ENCODE results near the gene LZTS3. TPM values are rescaled to one million over a fixed set of nuclear protein-coding genes. Genes with fewer than 3 reads are reported as not detected.

The LZTS3 gene
- total and polyA plus RNA-seq, 2 of the 13 experiments (the other 11 are each of a cell fraction or from before 2014, with no cell fraction given): 10.1 to 31.3 TPM

DNA sequence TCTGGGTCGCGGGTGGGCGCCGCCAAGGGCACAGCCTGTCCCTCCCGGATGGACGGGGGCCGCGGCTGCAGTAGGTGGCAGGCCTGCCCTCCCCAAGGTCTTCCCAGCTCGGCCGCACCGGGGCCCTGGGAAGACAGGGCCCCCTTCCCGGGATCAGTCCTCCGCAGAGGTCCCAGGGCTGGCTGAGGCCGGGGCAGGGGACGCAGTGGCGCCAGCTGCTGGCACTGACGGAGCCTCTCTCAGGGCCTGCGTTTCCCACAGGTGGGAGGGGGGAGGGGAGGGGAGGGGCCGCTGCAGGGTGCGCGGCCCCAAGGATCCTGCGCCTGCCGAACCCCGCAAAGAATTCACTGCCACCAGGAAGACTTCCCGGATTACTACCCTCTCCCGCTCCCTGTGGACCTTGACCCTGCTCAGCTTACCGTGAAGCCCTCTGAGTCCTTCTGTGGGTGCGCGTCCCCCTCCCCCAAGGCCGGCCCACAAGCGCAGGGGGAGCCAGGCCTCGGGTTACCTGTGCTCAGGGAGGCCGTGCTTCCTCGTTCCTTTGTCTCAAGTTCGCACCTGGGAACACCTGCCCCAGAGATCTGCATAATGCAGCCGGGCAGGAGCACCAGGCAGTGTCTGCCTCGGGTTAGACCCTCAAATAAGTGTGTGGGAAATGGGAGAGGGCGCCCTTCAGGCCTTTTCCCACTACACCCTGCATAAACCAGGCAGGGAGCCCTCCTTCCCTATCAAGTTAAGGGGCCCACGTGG lies 5.1 kb downstream of the LZTS3 start (continued):
- TF ChIP-seq CENPX (CRISPR knock-in tag; IDR thresholded peaks at IDR 0.05): no peak
- TF ChIP-seq, protein P1, sequence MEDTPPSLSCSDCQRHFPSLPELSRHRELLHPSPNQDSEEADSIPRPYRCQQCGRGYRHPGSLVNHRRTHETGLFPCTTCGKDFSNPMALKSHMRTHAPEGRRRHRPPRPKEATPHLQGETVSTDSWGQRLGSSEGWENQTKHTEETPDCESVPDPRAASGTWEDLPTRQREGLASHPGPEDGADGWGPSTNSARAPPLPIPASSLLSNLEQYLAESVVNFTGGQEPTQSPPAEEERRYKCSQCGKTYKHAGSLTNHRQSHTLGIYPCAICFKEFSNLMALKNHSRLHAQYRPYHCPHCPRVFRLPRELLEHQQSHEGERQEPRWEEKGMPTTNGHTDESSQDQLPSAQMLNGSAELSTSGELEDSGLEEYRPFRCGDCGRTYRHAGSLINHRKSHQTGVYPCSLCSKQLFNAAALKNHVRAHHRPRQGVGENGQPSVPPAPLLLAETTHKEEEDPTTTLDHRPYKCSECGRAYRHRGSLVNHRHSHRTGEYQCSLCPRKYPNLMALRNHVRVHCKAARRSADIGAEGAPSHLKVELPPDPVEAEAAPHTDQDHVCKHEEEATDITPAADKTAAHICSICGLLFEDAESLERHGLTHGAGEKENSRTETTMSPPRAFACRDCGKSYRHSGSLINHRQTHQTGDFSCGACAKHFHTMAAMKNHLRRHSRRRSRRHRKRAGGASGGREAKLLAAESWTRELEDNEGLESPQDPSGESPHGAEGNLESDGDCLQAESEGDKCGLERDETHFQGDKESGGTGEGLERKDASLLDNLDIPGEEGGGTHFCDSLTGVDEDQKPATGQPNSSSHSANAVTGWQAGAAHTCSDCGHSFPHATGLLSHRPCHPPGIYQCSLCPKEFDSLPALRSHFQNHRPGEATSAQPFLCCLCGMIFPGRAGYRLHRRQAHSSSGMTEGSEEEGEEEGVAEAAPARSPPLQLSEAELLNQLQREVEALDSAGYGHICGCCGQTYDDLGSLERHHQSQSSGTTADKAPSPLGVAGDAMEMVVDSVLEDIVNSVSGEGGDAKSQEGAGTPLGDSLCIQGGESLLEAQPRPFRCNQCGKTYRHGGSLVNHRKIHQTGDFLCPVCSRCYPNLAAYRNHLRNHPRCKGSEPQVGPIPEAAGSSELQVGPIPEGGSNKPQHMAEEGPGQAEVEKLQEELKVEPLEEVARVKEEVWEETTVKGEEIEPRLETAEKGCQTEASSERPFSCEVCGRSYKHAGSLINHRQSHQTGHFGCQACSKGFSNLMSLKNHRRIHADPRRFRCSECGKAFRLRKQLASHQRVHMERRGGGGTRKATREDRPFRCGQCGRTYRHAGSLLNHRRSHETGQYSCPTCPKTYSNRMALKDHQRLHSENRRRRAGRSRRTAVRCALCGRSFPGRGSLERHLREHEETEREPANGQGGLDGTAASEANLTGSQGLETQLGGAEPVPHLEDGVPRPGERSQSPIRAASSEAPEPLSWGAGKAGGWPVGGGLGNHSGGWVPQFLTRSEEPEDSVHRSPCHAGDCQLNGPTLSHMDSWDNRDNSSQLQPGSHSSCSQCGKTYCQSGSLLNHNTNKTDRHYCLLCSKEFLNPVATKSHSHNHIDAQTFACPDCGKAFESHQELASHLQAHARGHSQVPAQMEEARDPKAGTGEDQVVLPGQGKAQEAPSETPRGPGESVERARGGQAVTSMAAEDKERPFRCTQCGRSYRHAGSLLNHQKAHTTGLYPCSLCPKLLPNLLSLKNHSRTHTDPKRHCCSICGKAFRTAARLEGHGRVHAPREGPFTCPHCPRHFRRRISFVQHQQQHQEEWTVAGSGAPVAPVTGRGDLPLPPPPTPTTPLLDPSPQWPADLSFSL (CRISPR knock-in tag; IDR thresholded peaks at IDR 0.05): no peak
- TF ChIP-seq ZNF781 (CRISPR knock-in tag; IDR thresholded peaks at IDR 0.05; ENCODE audit: borderline replicate concordance, not compliant biosample characterization): no peak
- TF ChIP-seq MAF1 (CRISPR knock-in tag; IDR thresholded peaks at IDR 0.05; ENCODE audit: borderline replicate concordance): no peak
- peak; percentile 88; the same call in 1 of the 2 replicates for TF ChIP-seq SPEN (CRISPR knock-in tag; IDR thresholded peaks at IDR 0.05; ENCODE audit: low read depth)
- no peak for TF ChIP-seq THAP8 (CRISPR knock-in tag; IDR thresholded peaks at IDR 0.05; ENCODE audit: borderline replicate concordance)
- TF ChIP-seq ZFP37 (CRISPR knock-in tag; IDR thresholded peaks at IDR 0.05; ENCODE audit: borderline replicate concordance): peak; percentile 87; the same call in 1 of the 2 replicates
- peak; percentile 74; the same call in 1 of the 2 replicates for TF ChIP-seq BORCS8-MEF2B (CRISPR knock-in tag; IDR thresholded peaks at IDR 0.05)
- no peak for TF ChIP-seq BHLHE40 (IDR thresholded peaks at IDR 0.05; ENCODE audit: low read length)
- peak; percentile 64; the same call in 1 of the 2 replicates for TF ChIP-seq ZNF335 (CRISPR knock-in tag; IDR thresholded peaks at IDR 0.05)
- TF ChIP-seq ZNF850 (CRISPR knock-in tag; conservative IDR thresholded peaks at IDR 0.05): peak; percentile 78; the same call in 1 of the 2 replicates
- peak; percentile 90 for TF ChIP-seq PHF8 (CRISPR knock-in tag; IDR thresholded peaks at IDR 0.05)
- TF ChIP-seq ZNF691 (CRISPR knock-in tag; IDR thresholded peaks at IDR 0.05; ENCODE audit: borderline replicate concordance, low read depth): peak; percentile 72; the same call in 1 of the 2 replicates
- no peak for TF ChIP-seq EEA1 (CRISPR knock-in tag; IDR thresholded peaks at IDR 0.05; ENCODE audit: borderline replicate concordance)
- TF ChIP-seq EZH2 (conservative IDR thresholded peaks at IDR 0.05; ENCODE audit: low read depth, low read length): no peak
- TF ChIP-seq TOE1 (CRISPR knock-in tag; IDR thresholded peaks at IDR 0.05): 0 out of 2 replicates have a peak, but pooled peaks have one; percentile 21
- TF ChIP-seq KAT7 (CRISPR knock-in tag; IDR thresholded peaks at IDR 0.05; ENCODE audit: borderline replicate concordance): peak; percentile 69; the same call in 1 of the 2 replicates
- TF ChIP-seq ZNF329 (CRISPR knock-in tag; IDR thresholded peaks at IDR 0.05; ENCODE audit: low read depth): no peak
- TF ChIP-seq PHF21A (CRISPR knock-in tag; IDR thresholded peaks at IDR 0.05): peak; percentile 80
- 0 out of 2 replicates have a peak, but pooled peaks have one; percentile 76 for TF ChIP-seq ZNF747 (CRISPR knock-in tag; IDR thresholded peaks at IDR 0.05; ENCODE audit: borderline replicate concordance)
- no peak for TF ChIP-seq SETDB1 (CRISPR knock-in tag; IDR thresholded peaks at IDR 0.05; ENCODE audit: borderline replicate concordance)
